Measurements from ENCODE around the gene RELN. TPM values are rescaled to one million over a fixed set of nuclear protein-coding genes. Genes with fewer than 3 reads are reported as not detected.

The RELN gene
- total RNA-seq, 4 donors from 2014 or later = 1.0 to 3.5 (median 1.3) TPM

DNA sequence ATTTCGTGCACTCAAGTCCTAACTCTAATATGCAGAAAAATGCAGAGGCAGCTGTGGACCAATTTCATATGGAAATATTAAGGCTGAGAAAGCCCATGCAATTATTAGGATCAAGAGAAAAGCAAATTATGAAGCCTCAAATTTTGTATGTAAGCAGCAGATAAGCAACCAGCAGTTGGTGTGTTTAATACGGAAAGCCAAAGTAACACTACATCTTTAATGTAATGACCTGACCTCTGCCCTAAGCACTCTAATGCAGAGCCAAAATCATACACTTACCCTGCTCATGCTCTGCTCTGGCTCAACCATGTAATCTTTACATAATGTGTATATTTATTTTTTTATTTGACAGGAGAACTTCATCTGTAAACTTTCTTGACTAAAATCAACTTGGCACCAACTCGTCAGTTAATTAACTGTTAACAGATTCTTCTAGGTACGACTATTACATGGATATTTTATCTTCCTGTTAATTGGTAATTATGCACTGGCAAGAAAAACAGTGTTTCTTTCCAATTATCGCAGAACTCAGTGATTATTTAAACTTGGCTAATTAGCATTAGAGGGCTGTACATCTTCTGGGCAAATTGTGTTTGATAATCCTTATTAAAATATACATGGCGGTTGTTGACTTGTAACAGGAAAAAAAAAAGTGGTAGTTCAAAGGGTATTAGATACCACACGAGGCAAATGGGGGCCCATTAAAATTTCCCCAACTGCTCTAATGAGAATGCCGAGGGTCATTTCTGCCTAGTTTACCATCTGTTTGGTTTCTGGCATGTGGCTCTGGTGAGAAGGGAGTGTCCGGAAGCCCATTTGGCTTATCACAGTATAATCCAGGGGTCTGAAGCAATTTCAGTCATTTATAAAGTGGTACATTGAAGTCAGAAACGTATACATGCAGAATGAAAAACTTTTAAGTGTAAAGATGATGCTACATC, 94.5 kb downstream of the RELN start:
- WGBS, 2 donors = 57 to 58% methylated on average over 10 of the region's 10 CpGs
- no peak for DNase-seq (ENCODE audit: low spot score in 2 of 2)
- TF ChIP-seq, protein P1, sequence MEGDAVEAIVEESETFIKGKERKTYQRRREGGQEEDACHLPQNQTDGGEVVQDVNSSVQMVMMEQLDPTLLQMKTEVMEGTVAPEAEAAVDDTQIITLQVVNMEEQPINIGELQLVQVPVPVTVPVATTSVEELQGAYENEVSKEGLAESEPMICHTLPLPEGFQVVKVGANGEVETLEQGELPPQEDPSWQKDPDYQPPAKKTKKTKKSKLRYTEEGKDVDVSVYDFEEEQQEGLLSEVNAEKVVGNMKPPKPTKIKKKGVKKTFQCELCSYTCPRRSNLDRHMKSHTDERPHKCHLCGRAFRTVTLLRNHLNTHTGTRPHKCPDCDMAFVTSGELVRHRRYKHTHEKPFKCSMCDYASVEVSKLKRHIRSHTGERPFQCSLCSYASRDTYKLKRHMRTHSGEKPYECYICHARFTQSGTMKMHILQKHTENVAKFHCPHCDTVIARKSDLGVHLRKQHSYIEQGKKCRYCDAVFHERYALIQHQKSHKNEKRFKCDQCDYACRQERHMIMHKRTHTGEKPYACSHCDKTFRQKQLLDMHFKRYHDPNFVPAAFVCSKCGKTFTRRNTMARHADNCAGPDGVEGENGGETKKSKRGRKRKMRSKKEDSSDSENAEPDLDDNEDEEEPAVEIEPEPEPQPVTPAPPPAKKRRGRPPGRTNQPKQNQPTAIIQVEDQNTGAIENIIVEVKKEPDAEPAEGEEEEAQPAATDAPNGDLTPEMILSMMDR (IDR thresholded peaks at IDR 0.05) = no peak
- no peak for TF ChIP-seq POLR2A (IDR thresholded peaks at IDR 0.05)
- no peak overlapping the region for H3K4me3 ChIP-seq (ENCODE audit: low read depth, poor library complexity, severe bottlenecking)
- intact Hi-C loops (cut with DNase I; ENCODE audit: low total_unique reads) = no loop called here

DNA sequence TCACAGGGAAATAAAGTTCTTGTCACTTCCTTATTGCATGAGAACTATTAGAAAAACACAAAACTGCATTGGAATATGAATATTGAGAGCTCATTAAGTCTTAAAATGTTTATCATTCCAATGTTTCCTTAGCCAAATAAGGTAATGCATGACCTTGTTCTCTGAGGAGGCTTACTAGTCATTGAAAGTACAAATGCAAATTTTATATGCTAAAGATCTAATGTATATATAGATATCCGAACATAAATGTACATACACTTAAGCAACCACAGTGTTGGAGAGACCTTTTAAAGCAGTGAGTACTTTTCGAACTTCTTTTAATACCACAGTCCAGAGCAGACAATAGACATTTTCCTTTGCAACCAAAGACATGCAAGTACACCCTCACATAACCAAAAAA, 96.1 kb downstream of the RELN start:
- no peak overlapping the region for H3K4me3 ChIP-seq (ENCODE audit: low read depth, poor library complexity, severe bottlenecking)
- TF ChIP-seq, protein P1 (IDR thresholded peaks at IDR 0.05) = no peak
- TF ChIP-seq POLR2A (IDR thresholded peaks at IDR 0.05) = no peak
- intact Hi-C loops (cut with DNase I; ENCODE audit: low total_unique reads) = no loop called here
- WGBS, 2 donors = 82 to 92% methylated on average over 2 of the region's 2 CpGs
- no peak for DNase-seq (ENCODE audit: low spot score in 2 of 2)

DNA sequence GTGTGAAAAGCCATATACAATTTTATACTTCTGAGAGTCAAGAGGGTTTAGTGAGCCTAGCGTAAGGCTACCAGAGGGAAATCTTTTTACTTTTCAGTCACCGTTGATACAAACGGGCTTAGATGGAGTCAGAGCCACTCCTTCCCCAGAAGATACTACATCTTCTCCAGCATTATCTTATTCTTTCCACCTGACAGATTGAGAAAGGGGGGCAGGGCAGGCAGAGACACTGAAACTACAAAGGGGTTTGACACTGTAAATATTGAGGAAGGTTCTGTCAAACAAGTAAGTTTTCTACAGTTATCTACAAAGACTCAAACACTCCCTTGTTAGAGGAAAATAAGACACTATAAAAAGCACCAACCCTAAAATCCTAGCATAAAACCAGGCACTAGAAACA, 100.0 kb downstream of the RELN start:
- whole genome bisulfite sequencing, 2 donors = 52 to 64% methylated on average over 3 of the region's 3 CpGs
- DNase-seq (ENCODE audit: low spot score in 2 of 2) = no peak
- intact Hi-C loops (cut with DNase I; ENCODE audit: low total_unique reads) = no loop called here
- TF ChIP-seq, protein P1 (IDR thresholded peaks at IDR 0.05) = no peak
- TF ChIP-seq POLR2A (IDR thresholded peaks at IDR 0.05) = no peak
- no peak overlapping the region for H3K4me3 ChIP-seq (ENCODE audit: low read depth, poor library complexity, severe bottlenecking)

DNA sequence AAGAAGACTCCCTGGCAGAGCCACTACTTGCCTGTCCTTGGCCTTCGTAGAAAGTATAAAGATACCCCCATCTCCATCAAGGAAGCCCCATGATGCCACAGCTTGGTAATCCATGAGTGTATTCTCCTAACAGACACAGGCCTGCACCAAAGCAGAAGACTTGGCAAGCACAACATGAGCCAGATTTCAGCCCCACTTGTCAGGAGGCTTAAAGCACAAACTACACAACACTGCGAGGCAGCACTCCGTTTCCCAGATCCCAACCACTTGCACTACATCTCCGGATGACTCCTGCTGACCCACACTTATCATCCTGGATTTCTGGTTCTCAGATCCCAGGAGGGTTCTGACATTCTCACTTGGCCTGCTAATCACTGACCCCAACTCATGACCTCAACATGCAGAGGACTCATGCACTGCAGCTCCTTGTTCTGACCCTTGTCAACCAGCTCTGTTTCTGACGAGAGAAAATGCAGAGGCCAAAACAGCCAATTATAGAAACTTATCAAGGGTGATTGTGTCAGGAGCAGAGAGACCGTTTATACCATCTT, 100.8 kb downstream of the RELN start:
- H3K4me3 ChIP-seq (ENCODE audit: low read depth, poor library complexity, severe bottlenecking) = no peak overlapping the region
- TF ChIP-seq, protein P1 (IDR thresholded peaks at IDR 0.05) = no peak
- TF ChIP-seq POLR2A (IDR thresholded peaks at IDR 0.05) = no peak
- WGBS, 2 donors = 77 to 82% methylated on average over 6 of the region's 6 CpGs
- no peak for DNase-seq (ENCODE audit: low spot score in 2 of 2)
- intact Hi-C loops (cut with DNase I; ENCODE audit: low total_unique reads) = no loop called here

DNA sequence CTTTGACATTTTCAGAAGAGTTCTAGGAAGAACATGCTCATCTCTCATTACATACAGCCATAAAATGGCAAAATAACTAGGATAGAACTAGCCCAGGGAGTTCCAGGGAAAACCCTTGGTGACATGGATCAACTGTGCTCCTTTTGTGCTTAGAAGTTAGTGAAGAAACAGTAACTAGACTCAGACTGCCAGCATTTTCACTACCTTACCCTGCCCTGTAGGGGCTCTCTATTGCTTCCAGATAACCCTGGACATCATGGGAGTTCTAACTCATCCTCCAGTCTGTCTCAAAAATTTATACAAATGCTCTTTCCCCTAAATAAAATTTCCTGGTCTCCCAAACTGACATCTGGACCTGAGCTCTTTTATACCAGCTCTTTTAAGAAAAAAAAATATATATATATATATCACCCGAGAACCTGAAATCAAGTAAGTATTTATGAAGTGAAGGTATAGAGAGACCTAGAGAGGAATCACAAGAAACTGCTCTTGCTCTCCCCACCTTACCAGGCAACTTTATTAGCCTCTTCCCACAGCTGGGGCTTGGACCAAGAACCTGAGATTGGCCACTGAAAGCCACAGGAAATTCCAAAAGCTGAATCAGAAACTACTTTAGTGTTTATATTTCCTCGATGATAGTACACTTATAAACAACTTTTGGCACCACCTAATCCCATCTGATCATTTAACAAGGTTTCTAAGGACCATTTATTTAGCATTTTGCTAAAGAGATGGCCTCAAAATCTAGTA, 101.4 kb downstream of the RELN start:
- no peak for DNase-seq (ENCODE audit: low spot score in 2 of 2)
- 67 to 83% methylated on average over 2 of the region's 2 CpGs for WGBS, 2 donors
- H3K4me3 ChIP-seq (ENCODE audit: low read depth, poor library complexity, severe bottlenecking) = no peak overlapping the region
- TF ChIP-seq, protein P1 (IDR thresholded peaks at IDR 0.05) = no peak
- no peak for TF ChIP-seq POLR2A (IDR thresholded peaks at IDR 0.05)
- intact Hi-C loops (cut with DNase I; ENCODE audit: low total_unique reads) = no loop called here

Data from lower leg skin (tissue), 4 donors.